Femur (tissue), 1 donor: Measurements from ENCODE around the gene GREB1L.

Experiments
- DNase-seq: peaks from one replicate; pipeline ENCODE4 v3.0.0-alpha.2; 2017

GREB1L gene

DNA sequence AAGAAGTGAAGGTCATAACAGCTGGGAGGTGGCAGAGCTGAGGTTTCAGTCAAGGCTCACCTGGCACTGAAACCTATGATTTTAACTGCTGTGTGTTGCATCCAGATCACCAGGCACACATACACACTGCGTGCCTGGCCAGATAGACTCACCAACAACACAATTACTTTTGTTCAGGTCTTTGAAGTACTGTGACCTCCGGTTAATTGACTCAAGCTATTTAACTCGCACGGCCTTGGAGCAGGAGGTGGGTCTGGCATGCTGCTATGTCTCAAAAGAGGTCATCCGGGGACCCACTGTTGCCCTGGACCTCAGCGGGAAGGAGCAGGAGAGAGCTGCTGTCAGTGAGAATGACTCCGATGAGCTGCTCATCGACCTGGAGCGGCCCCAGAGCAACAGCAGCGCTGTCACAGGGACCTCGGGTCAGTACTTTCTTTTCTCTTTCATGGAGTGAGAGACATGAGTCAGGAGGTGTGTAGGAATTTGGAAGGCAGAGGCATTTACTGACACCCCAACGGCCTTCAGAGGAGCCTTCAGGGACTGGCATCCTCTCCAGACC, 254.3 kb downstream of the GREB1L start:
- DNase-seq, result no peak

DNA sequence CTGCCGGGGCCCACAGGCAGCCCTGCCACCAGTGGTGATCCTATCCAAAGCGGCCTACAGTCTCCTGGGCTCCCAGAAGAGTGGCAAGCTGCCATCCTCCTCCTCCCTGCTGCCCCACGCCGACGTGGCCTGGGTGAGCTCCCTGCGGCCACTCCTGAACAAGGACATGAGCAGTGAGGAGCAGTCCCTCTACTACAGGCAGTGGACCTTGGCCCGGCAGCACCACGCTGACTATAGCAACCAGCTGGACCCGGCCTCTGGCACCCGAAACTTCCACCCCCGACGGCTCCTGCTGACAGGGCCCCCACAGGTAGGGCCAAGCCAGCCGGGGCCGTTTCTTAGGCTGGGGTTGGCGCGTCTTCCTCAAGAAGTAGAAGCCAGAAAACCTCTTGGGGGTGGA, 258.0 kb downstream of the GREB1L start:
- no peak for DNase-seq

- DNase-seq, result no peak
Observed at GRCh38 chr18:21502661-21503060, 260.6 kb downstream of the GREB1L start.

GRCh38 chr18:21507913-21508701, 266.1 kb downstream of the GREB1L start:
- no peak for DNase-seq

- DNase-seq, result no peak
Observed at GRCh38 chr18:21509062-21509461, 267.0 kb downstream of the GREB1L start.

GRCh38 chr18:21513292-21513691, 271.3 kb downstream of the GREB1L start:
- no peak for DNase-seq

GRCh38 chr18:21513741-21514140, 271.7 kb downstream of the GREB1L start:
- DNase-seq, result no peak

- no peak for DNase-seq
Observed at GRCh38 chr18:21522530-21522929, 280.5 kb downstream of the GREB1L start.

DNA sequence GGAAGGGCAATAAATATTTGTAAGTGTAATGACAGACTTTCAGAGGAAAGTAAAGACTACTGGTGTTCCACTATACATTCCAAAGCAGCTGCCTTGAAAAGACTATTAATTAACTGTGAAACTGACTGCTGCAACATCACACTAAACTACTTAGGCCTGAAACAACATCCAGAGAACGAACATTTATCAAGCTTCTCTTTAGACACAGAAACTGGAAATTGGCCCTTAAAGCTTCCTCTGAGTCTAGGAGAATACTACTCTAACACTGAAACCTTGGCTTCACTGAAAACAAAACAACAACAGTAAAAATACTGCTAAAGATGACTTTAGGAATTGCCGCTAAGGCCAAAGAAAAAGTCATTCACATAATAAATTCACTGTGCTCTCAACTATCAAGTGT, 283.9 kb downstream of the GREB1L start:
- DNase-seq, result no peak

DNA sequence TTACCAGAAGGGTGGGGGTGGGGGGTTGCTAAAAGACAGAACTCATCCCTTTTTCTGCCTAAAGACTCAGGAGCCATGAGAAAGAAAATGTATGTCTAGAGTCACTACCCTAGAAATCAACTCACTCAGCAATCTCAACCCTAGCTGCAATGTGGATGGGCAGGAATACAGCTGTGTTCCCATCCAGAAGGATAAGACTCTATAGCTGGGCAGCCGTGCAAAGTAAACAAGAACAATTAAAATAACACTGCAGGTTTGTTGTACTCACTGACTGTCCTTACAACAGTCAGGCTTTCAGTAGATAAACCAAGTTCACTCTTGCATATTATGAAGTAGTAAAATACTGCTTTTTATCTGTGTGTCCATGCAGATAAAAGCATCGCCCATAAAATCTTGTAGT, 284.4 kb downstream of the GREB1L start:
- no peak for DNase-seq

DNA sequence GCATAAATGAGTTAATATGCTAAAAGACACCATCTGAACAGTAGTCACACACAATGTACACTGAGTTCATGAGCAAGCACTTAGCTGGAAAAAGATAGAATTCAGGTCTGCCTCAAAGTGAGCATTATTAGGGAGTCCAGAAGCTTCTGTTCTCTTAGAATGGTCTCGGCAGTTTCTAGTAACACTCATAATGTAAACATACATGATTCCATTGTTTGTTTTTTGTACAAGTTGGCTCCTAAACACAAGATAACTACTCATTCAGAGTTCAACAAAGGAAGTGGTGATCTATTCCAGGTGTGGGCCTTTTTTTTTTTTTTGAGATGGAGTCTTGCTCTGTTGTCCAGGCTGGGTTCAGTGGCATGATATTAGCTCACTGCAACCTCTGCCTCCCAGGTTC, 292.3 kb downstream of the GREB1L start:
- DNase-seq, result no peak

DNA sequence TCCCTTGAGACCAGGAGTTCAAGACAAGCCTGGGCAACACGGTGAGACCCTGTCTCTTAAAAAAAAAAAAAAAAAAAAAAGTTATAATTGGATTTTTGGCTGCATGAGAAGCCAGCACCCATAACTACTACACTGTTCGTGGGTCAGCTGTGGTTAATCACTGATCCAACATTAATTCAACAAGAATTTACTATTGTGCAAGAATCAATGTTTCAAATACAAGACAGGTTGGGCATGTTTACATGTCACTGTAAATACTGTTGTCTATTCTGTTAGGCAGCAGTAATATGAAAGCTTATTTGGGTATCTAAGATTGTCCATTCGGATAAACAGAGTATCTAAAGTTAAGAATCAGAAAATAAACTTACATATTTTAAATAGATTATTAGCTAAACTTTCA, 296.2 kb downstream of the GREB1L start:
- DNase-seq, result no peak

DNA sequence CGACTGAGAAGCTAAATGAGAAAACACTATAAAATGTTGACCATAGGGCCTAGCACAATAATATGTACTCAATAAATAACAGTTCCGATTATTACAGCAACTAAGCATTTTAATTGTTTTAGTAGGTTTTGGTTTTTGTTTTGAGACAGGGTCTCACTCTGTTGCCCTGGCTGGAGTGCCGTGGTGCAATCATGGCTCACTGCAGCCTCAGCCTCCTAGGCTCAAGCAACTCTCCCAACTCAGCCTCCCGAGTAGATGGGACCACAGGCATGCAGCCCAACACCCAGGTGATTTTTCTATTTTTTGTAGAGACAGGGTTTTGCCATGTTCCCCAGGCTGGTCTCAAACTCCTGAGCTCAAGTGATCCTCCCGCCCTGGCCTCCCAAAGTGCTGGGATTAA, 304.4 kb downstream of the GREB1L start:
- DNase-seq, result no peak

DNA sequence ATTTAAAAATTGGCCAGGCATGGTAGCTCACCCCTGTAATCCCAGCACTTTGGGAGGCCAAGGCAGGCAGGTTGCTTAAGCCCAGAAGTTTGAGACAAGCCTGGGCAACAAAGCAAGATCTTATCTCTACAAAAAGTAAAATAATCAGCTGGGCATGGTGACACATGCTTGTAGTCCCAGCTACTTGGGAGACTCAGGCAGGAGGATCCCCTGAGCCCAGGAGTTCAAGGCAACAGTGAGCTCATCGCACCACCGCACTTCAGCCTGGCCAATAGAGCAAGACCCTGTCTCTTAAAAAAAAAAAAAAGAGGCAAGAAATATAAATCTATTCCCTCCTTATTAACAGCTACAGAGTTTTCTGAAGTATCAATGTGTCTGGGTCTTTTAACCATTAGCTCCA, 306.6 kb downstream of the GREB1L start:
- DNase-seq, result no peak

DNA sequence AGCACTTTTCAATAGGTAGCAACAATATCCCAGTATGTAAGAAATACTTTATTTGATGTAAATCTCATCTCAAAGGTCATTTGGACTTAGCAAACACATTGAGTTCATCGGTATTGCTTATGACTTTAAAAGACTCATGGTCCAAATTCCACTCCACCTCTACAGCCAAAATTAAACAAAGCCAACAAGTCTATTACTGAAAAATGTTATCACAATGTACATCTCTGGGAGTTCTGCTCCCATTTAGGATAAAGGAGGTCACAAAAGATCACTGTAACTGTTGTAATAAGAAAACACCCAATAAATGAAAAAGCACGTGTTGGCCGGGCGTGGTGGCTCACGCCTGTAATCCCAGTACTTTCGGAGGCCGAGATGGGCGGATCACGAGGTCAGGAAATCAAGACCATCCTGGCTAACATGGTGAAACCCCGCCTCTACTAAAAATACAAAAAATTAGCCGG, 308.5 kb downstream of the GREB1L start:
- DNase-seq, result no peak

- no peak for DNase-seq
Observed at GRCh38 chr18:21557607-21558253, 315.7 kb downstream of the GREB1L start.

DNA sequence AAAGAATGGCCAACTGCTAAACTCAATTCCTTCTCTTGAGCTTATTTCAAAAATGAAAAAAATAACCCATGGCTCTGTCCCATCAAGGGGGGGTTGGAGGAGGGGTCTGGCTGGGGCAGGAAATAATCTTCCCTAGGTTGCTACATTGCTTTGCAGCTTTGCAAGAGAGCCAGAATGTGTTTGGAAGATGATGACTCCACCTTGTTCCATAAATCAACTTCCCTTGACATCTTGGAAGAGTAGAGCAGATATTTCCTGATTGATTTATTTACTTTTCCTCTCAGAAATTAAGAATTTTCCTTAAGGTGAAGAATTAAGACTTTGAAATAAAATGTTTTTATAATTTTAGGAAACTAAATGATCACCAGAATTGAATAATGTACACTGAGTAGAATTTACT, 317.2 kb downstream of the GREB1L start:
- DNase-seq, result no peak

DNA sequence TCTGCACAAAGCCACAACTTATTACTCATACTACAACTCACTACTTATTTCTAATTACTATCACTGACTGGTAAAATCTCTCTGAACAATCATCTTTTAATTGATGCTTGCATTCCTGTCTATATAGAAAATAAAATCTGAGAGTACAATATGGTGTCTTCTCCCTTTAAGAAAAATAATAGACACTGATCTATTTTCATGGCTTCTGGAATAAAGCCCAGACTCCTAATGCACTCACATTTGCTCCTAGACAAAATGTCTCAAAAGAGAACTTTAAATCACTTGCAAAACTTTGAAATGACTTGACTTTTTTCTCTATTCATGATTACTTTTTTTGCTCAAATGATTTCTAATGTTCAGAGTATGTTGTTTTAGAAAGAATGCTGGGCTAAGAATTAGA, 329.7 kb downstream of the GREB1L start:
- no peak for DNase-seq
